ENCODE results near the gene ASB16. TPM values are rescaled to one million over a fixed set of nuclear protein-coding genes. Genes with fewer than 3 reads are reported as not detected.

ASB16 gene
- total and polyA plus RNA-seq, 9 of the 15 experiments (the other 6 are each of a cell fraction or from before 2014, with no cell fraction given), result 0.03 to 0.07 TPM; not detected in 7

- TF ChIP-seq UBTF (IDR thresholded peaks at IDR 0.05; ENCODE audit: borderline replicate concordance in 1 of 2, low read depth in 2 of 2, low read length in 2 of 2) (no peak), ZNF740 (CRISPR knock-in tag; IDR thresholded peaks at IDR 0.05) (no peak), ZNF740 (tag; IDR thresholded peaks at IDR 0.05) (no peak), ZNF280A (IDR thresholded peaks at IDR 0.05; ENCODE audit: low read depth, partially characterized antibody) (no peak), NR1H2 (CRISPR knock-in tag; IDR thresholded peaks at IDR 0.05) (no peak), MEIS2 (IDR thresholded peaks at IDR 0.05; ENCODE audit: partially characterized antibody) (peak; percentile 67), BCLAF1 (IDR thresholded peaks at IDR 0.05; ENCODE audit: borderline replicate concordance in 1 of 2, control insufficient read depth in 1 of 2, low read depth in 2 of 2, low read length in 1 of 2) (no peak), POLR2AphosphoS2 (IDR thresholded peaks at IDR 0.05; ENCODE audit: low read length) (no peak), ZNF184 (CRISPR knock-in tag; IDR thresholded peaks at IDR 0.05) (no peak), ZNF766 (CRISPR knock-in tag; conservative IDR thresholded peaks at IDR 0.05) (peak; percentile 67; the same call in 1 of the 2 replicates), HNRNPL (IDR thresholded peaks at IDR 0.05; ENCODE audit: low read depth, low read length) (no peak), JUND (IDR thresholded peaks at IDR 0.05; ENCODE audit: borderline replicate concordance, low read depth, low read length) (peak; percentile 98), JUND (tag; IDR thresholded peaks at IDR 0.05; ENCODE audit: borderline replicate concordance, low read depth, low read length) (peak; percentile 98), HDAC3 (IDR thresholded peaks at IDR 0.05; ENCODE audit: borderline replicate concordance, partially characterized antibody) (peak; percentile 55), ZBED1 (IDR thresholded peaks at IDR 0.05) (0 out of 2 replicates have a peak, but pooled peaks have one; percentile 28), IFI16 (CRISPR knock-in tag; IDR thresholded peaks at IDR 0.05) (no peak), ZZZ3 (IDR thresholded peaks at IDR 0.05) (no peak), HDAC2 (IDR thresholded peaks at IDR 0.05) (peak; percentile 69)
Observed at GRCh38 chr17:44159519-44160210, 10.8 kb upstream of the ASB16 start (continued).
